Measurements from ENCODE around the gene HCLS1.

HCLS1 gene

GRCh38 chr3:121592856-121593702 lies 67.6 kb downstream of the HCLS1 start, which contains the start of gene FBXO40:
TSS of gene FBXO40 (plus strand) at chr3:121593379. CDS start at chr3:121620576, 27,197 bp downstream.
- H2AFZ ChIP-seq (ENCODE audit: low read depth, low read length): no peak within 1 kb of the TSS

DNA sequence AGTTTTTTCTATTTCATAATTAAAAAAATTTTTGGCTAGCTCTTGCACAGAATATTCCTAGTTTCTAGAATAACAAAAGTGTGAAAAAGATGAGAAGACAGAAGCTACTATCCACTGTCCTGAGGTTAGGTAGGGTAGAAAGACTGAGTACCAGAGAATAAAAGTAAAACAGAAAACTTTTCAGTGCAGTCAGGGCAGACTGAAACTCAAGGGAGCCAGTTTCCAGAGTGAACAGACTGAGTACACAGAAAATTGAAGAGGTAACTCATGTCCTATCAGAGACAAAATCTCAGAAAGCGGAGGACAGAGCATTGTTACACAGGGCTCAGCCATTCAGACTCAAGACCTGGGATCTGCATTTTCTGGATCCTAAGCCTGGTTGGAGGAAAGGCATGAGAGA lies 76.3 kb downstream of the HCLS1 start:
- Histone ChIP-seq H2AFZ (ENCODE audit: low read depth, low read length) (no peak overlapping the region), H4K20me1 (ENCODE audit: insufficient read depth, low read length) (no peaks in the 10 kb centered on the region), H3K4me2 (ENCODE audit: insufficient read depth, low read length) (no peak overlapping the region), H3K4me1 (ENCODE audit: insufficient read depth, low read length) (no peaks in the 10 kb centered on the region), H3K9me3 (ENCODE audit: insufficient read depth, low read length, severe bottlenecking) (no peaks in the 10 kb centered on the region), H3K4me3 (ENCODE audit: low read depth in 1 of 2, low read length in 2 of 2) (no peak overlapping the region), H3K79me2 (ENCODE audit: insufficient read depth, low read length) (no peaks in the 10 kb centered on the region), H3K9ac (ENCODE audit: low read depth, low read length) (no peak overlapping the region), H3K27ac (ENCODE audit: low read length) (no peak overlapping the region), H3K36me3 (ENCODE audit: insufficient read depth, low read length) (no peaks in the 10 kb centered on the region), H3K27me3 (ENCODE audit: insufficient read depth, low read length, poor library complexity) (no peaks in the 10 kb centered on the region)
- TF ChIP-seq EZH2 (IDR thresholded peaks at IDR 0.05; ENCODE audit: borderline replicate concordance, low read depth, low read length, severe bottlenecking) (no peak), CTCF (IDR thresholded peaks at IDR 0.05; ENCODE audit: borderline replicate concordance, extremely low read depth, low read length, poor library complexity, severe bottlenecking) (no peak)
- no peak for ATAC-seq (ENCODE audit: insufficient read depth, low read depth)
- no peak for DNase-seq

More at GRCh38 chr3:121592856-121593702, 67.6 kb downstream of the HCLS1 start, which contains the start of gene FBXO40:
- Histone ChIP-seq H3K36me3 (ENCODE audit: insufficient read depth, low read length) (no peaks in the 10 kb centered on the region), H3K9me3 (ENCODE audit: insufficient read depth, low read length, severe bottlenecking) (no peaks in the 10 kb centered on the region), H3K4me1 (ENCODE audit: insufficient read depth, low read length) (no peaks in the 10 kb centered on the region), H3K4me3 (ENCODE audit: low read depth in 1 of 2, low read length in 2 of 2) (no peak within 1 kb of the TSS), H3K27me3 (ENCODE audit: insufficient read depth, low read length, poor library complexity) (peaks cover 5% of the 10 kb centered on the region), H3K4me2 (ENCODE audit: insufficient read depth, low read length) (no peak within 1 kb of the TSS), H4K20me1 (ENCODE audit: insufficient read depth, low read length) (no peaks in the 10 kb centered on the region), H3K79me2 (ENCODE audit: insufficient read depth, low read length) (no peaks in the 10 kb centered on the region), H3K9ac (ENCODE audit: low read depth, low read length) (no peak within 1 kb of the TSS), H3K27ac (ENCODE audit: low read length) (no peak within 1 kb of the TSS)
- ATAC-seq (ENCODE audit: insufficient read depth, low read depth): no peak
- DNase-seq: no peak
- TF ChIP-seq CTCF (IDR thresholded peaks at IDR 0.05; ENCODE audit: borderline replicate concordance, extremely low read depth, low read length, poor library complexity, severe bottlenecking) (no peak), EZH2 (IDR thresholded peaks at IDR 0.05; ENCODE audit: borderline replicate concordance, low read depth, low read length, severe bottlenecking) (no peak)

DNA sequence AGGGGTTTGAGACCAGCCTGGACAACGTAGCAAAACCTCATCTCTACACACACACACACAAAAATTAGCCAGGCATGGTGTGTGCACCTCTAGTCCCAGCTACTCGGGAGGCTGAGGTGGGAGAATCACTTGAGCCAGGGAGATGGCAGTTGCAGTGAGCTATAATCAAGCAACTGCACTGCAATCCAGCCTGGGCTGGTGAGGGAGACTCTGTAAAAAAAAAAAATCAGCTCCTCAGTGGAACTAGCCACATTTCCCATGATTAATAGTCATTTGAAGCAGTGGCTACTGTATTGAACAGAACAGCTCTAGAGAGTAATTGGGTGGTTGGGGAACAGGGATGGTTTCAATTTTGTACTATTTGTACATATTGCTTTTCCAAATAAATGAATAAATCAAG lies 79.0 kb downstream of the HCLS1 start:
- Histone ChIP-seq H3K9ac (ENCODE audit: low read depth, low read length) (no peak overlapping the region), H3K27me3 (ENCODE audit: insufficient read depth, low read length, poor library complexity) (no peaks in the 10 kb centered on the region), H3K27ac (ENCODE audit: low read length) (no peak overlapping the region), H4K20me1 (ENCODE audit: insufficient read depth, low read length) (no peaks in the 10 kb centered on the region), H3K79me2 (ENCODE audit: insufficient read depth, low read length) (no peaks in the 10 kb centered on the region), H3K4me3 (ENCODE audit: low read depth in 1 of 2, low read length in 2 of 2) (no peak overlapping the region), H3K4me1 (ENCODE audit: insufficient read depth, low read length) (no peaks in the 10 kb centered on the region), H2AFZ (ENCODE audit: low read depth, low read length) (no peak overlapping the region), H3K36me3 (ENCODE audit: insufficient read depth, low read length) (no peaks in the 10 kb centered on the region), H3K4me2 (ENCODE audit: insufficient read depth, low read length) (no peak overlapping the region), H3K9me3 (ENCODE audit: insufficient read depth, low read length, severe bottlenecking) (no peaks in the 10 kb centered on the region)
- DNase-seq (no peak), ATAC-seq (ENCODE audit: insufficient read depth, low read depth) (no peak)
- TF ChIP-seq EZH2 (IDR thresholded peaks at IDR 0.05; ENCODE audit: borderline replicate concordance, low read depth, low read length, severe bottlenecking): no peak
- no peak for TF ChIP-seq CTCF (IDR thresholded peaks at IDR 0.05; ENCODE audit: borderline replicate concordance, extremely low read depth, low read length, poor library complexity, severe bottlenecking)
